Measurements from ENCODE around the gene CACNG7.
"Not testable (repeated sequence)": the region's sequence is repeated elsewhere in the genome, so short reads cannot be mapped to it uniquely, and the experiment has no call there.

The CACNG7 gene

DNA sequence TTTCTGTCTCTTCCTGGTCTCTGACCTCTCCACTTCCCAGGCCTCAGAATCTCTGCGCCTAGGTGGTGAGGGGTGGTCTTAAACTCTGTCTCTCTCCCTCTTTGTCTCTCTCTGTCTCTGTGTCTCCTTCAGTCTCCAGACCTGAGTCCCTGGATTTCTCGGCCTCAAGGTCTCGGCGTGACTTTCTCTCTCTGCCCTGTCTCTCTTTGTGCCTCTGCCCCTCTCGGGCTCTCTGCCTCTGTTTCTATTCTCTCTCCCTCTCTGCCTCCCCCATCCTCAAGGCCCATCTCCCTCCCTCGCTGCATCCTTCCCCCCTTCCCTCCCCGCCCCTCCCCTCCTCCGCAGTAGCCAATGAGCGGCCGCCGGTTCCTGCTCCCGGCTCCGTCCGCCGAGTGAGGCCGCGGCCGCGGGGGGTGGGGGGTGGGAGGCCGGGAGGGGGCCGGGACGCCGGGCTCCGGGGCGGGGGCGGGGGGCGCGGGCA, at the start of gene CACNG7:
TSS of gene CACNG7 (plus strand) at position 344 of the 481 bp plus-strand sequence. CDS start 3,554 bp downstream, outside the sequence.
- peaks cover 24% of the 10 kb centered on the region for H3K4me1 ChIP-seq (ENCODE audit: insufficient read depth, low read length)
- no peaks in the 10 kb centered on the region for H3K9me3 ChIP-seq (ENCODE audit: low read length)
- peaks cover 6% of the 10 kb centered on the region for H3K27me3 ChIP-seq (ENCODE audit: insufficient read depth, low read length)
- peak within 1 kb of the TSS; percentile 71 for H2AFZ ChIP-seq (ENCODE audit: low read depth, low read length)
- H3K4me3 ChIP-seq (ENCODE audit: low read length), result peak within 1 kb of the TSS; percentile 92
- H3K36me3 ChIP-seq (ENCODE audit: insufficient read depth, low read length), result peaks cover 7% of the 10 kb centered on the region

GRCh38 chr19:53864308-53864836, 44.7 kb upstream of the CACNG7 start:
- peaks cover 18% of the 10 kb centered on the region for H3K4me1 ChIP-seq (ENCODE audit: insufficient read depth, low read length)

GRCh38 chr19:53865523-53865917, 43.6 kb upstream of the CACNG7 start:
- Histone ChIP-seq H3K4me1 (ENCODE audit: insufficient read depth, low read length) (peaks cover 20% of the 10 kb centered on the region), H2AFZ (ENCODE audit: low read depth, low read length) (peak overlapping the region; percentile 77), H3K27me3 (ENCODE audit: insufficient read depth, low read length) (no peaks in the 10 kb centered on the region), H3K9me3 (ENCODE audit: low read length) (no peaks in the 10 kb centered on the region), H3K4me3 (ENCODE audit: low read length) (peak overlapping the region; percentile 77), H3K36me3 (ENCODE audit: insufficient read depth, low read length) (peaks cover 1% of the 10 kb centered on the region)

More at GRCh38 chr19:53864308-53864836, 44.7 kb upstream of the CACNG7 start:
- Histone ChIP-seq H3K9me3 (ENCODE audit: low read length) (no peaks in the 10 kb centered on the region), H2AFZ (ENCODE audit: low read depth, low read length) (no peak overlapping the region), H3K4me3 (ENCODE audit: low read length) (no peak overlapping the region), H3K27me3 (ENCODE audit: insufficient read depth, low read length) (no peaks in the 10 kb centered on the region), H3K36me3 (ENCODE audit: insufficient read depth, low read length) (no peaks in the 10 kb centered on the region)

GRCh38 chr19:53865918-53866864, 42.9 kb upstream of the CACNG7 start:
- H3K27me3 ChIP-seq (ENCODE audit: insufficient read depth, low read length), result no peaks in the 10 kb centered on the region
- H3K4me1 ChIP-seq (ENCODE audit: insufficient read depth, low read length), result peaks cover 21% of the 10 kb centered on the region
- H3K9me3 ChIP-seq (ENCODE audit: low read length), result no peaks in the 10 kb centered on the region
- peak overlapping the region; percentile 77 for H2AFZ ChIP-seq (ENCODE audit: low read depth, low read length)
- peak overlapping the region; percentile 77 for H3K4me3 ChIP-seq (ENCODE audit: low read length)
- peaks cover 4% of the 10 kb centered on the region for H3K36me3 ChIP-seq (ENCODE audit: insufficient read depth, low read length)

GRCh38 chr19:53866865-53867224, 42.2 kb upstream of the CACNG7 start:
- H3K27me3 ChIP-seq (ENCODE audit: insufficient read depth, low read length), result no peaks in the 10 kb centered on the region
- H3K9me3 ChIP-seq (ENCODE audit: low read length), result no peaks in the 10 kb centered on the region
- peak overlapping the region; percentile 77 for H2AFZ ChIP-seq (ENCODE audit: low read depth, low read length)
- peaks cover 8% of the 10 kb centered on the region for H3K36me3 ChIP-seq (ENCODE audit: insufficient read depth, low read length)
- peaks cover 21% of the 10 kb centered on the region for H3K4me1 ChIP-seq (ENCODE audit: insufficient read depth, low read length)
- H3K4me3 ChIP-seq (ENCODE audit: low read length), result peak overlapping the region; percentile 77

GRCh38 chr19:53867225-53868090, 41.6 kb upstream of the CACNG7 start, which contains the start of gene MYADM:
Gene MYADM, plus strand, starts transcription at chr19:53867883. Its CDS starts 5,647 bp downstream, at chr19:53873530.
- Histone ChIP-seq H3K4me1 (ENCODE audit: insufficient read depth, low read length) (peaks cover 21% of the 10 kb centered on the region), H3K4me3 (ENCODE audit: low read length) (peak within 1 kb of the TSS; percentile 77), H3K9me3 (ENCODE audit: low read length) (no peaks in the 10 kb centered on the region), H3K36me3 (ENCODE audit: insufficient read depth, low read length) (peaks cover 8% of the 10 kb centered on the region), H3K27me3 (ENCODE audit: insufficient read depth, low read length) (no peaks in the 10 kb centered on the region), H2AFZ (ENCODE audit: low read depth, low read length) (peak within 1 kb of the TSS; percentile 77)

GRCh38 chr19:53868091-53868891, 40.8 kb upstream of the CACNG7 start:
- Histone ChIP-seq H3K36me3 (ENCODE audit: insufficient read depth, low read length) (peaks cover 11% of the 10 kb centered on the region), H2AFZ (ENCODE audit: low read depth, low read length) (no peak overlapping the region), H3K4me3 (ENCODE audit: low read length) (peak overlapping the region; percentile 59), H3K4me1 (ENCODE audit: insufficient read depth, low read length) (peaks cover 21% of the 10 kb centered on the region), H3K27me3 (ENCODE audit: insufficient read depth, low read length) (no peaks in the 10 kb centered on the region), H3K9me3 (ENCODE audit: low read length) (no peaks in the 10 kb centered on the region)

- Histone ChIP-seq H3K9me3 (ENCODE audit: low read length) (no peaks in the 10 kb centered on the region), H3K27me3 (ENCODE audit: insufficient read depth, low read length) (no peaks in the 10 kb centered on the region), H3K36me3 (ENCODE audit: insufficient read depth, low read length) (peaks cover 20% of the 10 kb centered on the region), H3K4me3 (ENCODE audit: low read length) (peak overlapping the region; percentile 59), H3K4me1 (ENCODE audit: insufficient read depth, low read length) (peaks cover 21% of the 10 kb centered on the region), H2AFZ (ENCODE audit: low read depth, low read length) (no peak overlapping the region)
Observed at GRCh38 chr19:53868892-53869804, 39.9 kb upstream of the CACNG7 start.

DNA sequence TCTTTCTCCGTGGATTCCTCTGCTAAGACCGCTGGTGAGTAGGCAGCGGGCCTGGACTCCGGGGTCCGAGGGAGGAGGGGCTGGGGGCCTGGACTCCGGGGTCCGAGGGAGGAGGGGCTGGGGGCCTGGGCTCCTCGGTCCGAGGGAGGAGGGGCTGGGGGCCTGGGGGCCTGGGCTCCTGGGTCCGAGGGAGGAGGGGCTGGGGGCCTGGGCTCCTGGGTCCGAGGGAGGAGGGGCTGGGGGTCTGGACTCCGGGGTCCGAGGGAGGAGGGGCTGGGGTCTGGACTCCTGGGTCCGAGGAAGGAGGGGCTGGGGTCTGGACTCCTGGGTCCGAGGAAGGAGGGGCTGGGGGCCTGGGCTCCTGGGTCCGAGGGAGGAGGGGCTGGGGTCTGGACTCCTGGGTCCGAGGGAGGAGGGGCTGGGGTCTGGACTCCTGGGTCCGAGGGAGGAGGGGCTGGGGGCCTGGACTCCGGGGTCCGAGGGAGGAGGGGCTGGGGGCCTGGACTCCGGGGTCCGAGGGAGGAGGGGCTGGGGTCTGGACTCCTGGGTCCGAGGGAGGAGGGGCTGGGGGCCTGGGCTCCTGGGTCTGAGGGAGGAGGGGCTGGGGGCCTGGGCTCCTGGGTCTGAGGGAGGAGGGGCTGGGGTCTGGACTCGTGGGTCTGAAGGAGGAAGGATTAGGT, 39.1 kb upstream of the CACNG7 start:
- not testable (repeated sequence) for H3K27me3 ChIP-seq (ENCODE audit: insufficient read depth, low read length); H2AFZ ChIP-seq (ENCODE audit: low read depth, low read length); H3K9me3 ChIP-seq (ENCODE audit: low read length)
- peaks cover 28% of the 10 kb centered on the region for H3K36me3 ChIP-seq (ENCODE audit: insufficient read depth, low read length)
- peaks cover 21% of the 10 kb centered on the region for H3K4me1 ChIP-seq (ENCODE audit: insufficient read depth, low read length)
- H3K4me3 ChIP-seq (ENCODE audit: low read length), result peak overlapping the region; percentile 59

- peaks cover 20% of the 10 kb centered on the region for H3K4me1 ChIP-seq (ENCODE audit: insufficient read depth, low read length)
- H3K36me3 ChIP-seq (ENCODE audit: insufficient read depth, low read length), result peaks cover 32% of the 10 kb centered on the region
- H3K27me3 ChIP-seq (ENCODE audit: insufficient read depth, low read length), result no peaks in the 10 kb centered on the region
- no peak overlapping the region for H2AFZ ChIP-seq (ENCODE audit: low read depth, low read length)
- H3K4me3 ChIP-seq (ENCODE audit: low read length), result peak overlapping the region; percentile 21
- H3K9me3 ChIP-seq (ENCODE audit: low read length), result no peaks in the 10 kb centered on the region
Observed at GRCh38 chr19:53870485-53870844, 38.6 kb upstream of the CACNG7 start.

DNA sequence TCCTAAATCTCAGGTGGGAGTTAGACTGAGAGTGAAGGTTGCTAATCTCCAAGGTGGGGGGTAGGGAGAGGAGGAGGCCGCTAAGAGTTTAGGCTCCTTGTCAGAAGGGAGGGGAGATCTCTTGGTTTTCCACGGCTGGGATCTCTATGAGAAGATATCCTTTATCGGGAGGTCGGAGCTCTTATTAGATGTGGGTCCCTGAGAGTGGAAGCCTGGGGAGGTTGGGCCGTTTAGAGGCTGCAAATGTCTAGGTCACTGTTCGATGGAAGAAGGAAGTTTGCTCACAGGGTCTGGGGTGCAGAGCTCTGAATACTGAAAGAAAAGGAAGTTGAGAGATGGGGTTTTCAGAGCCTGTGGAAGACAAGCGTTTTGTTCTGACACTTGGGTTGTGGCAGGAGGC, 37.6 kb upstream of the CACNG7 start:
- H3K4me3 ChIP-seq (ENCODE audit: low read length), result no peak overlapping the region
- no peaks in the 10 kb centered on the region for H3K9me3 ChIP-seq (ENCODE audit: low read length)
- no peak overlapping the region for H2AFZ ChIP-seq (ENCODE audit: low read depth, low read length)
- H3K27me3 ChIP-seq (ENCODE audit: insufficient read depth, low read length), result no peaks in the 10 kb centered on the region
- peaks cover 39% of the 10 kb centered on the region for H3K36me3 ChIP-seq (ENCODE audit: insufficient read depth, low read length)
- H3K4me1 ChIP-seq (ENCODE audit: insufficient read depth, low read length), result peaks cover 14% of the 10 kb centered on the region

Data from neuron (in vitro differentiated cells).